ENCODE data around the gene DDX10.

The DDX10 gene

DNA sequence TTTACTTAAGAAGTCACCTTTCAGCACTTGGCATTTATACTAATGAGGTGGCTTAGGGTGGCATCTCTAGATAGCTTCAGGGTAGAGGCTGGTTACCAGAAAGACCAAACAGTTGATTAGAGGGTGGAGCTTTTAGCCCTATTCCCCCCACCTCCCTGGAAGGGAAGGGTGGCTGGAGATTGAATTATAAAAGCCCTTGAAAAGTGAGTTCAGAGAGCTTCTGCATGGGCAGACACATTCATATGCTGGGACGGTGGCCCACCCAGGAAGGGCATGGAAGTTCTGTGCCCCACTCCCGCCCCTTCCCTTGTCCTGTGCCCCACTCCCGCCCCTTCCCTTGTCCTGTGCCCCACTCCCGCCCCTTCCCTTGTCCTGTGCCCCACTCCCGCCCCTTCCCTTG, 244.2 kb downstream of the DDX10 start:
- no peak for ATAC-seq (ENCODE audit: insufficient read depth, low read depth)
- Histone ChIP-seq H4K20me1 (ENCODE audit: insufficient read depth, low read length) (no peaks in the 10 kb centered on the region), H3K27me3 (ENCODE audit: insufficient read depth, low read length, poor library complexity) (no peaks in the 10 kb centered on the region), H3K9ac (ENCODE audit: low read depth, low read length) (no peak overlapping the region), H3K4me1 (ENCODE audit: insufficient read depth, low read length) (no peaks in the 10 kb centered on the region; the same call in 1 of the 2 replicates), H3K79me2 (ENCODE audit: insufficient read depth, low read length) (no peaks in the 10 kb centered on the region), H3K9me3 (ENCODE audit: insufficient read depth, low read length, severe bottlenecking) (no peaks in the 10 kb centered on the region), H3K4me3 (ENCODE audit: low read depth in 1 of 2, low read length in 2 of 2) (no peak overlapping the region), H2AFZ (ENCODE audit: low read depth, low read length) (no peak overlapping the region), H3K4me2 (ENCODE audit: insufficient read depth, low read length) (no peak overlapping the region), H3K36me3 (ENCODE audit: insufficient read depth, low read length) (no peaks in the 10 kb centered on the region), H3K27ac (ENCODE audit: low read length) (no peak overlapping the region)
- TF ChIP-seq, protein P1, sequence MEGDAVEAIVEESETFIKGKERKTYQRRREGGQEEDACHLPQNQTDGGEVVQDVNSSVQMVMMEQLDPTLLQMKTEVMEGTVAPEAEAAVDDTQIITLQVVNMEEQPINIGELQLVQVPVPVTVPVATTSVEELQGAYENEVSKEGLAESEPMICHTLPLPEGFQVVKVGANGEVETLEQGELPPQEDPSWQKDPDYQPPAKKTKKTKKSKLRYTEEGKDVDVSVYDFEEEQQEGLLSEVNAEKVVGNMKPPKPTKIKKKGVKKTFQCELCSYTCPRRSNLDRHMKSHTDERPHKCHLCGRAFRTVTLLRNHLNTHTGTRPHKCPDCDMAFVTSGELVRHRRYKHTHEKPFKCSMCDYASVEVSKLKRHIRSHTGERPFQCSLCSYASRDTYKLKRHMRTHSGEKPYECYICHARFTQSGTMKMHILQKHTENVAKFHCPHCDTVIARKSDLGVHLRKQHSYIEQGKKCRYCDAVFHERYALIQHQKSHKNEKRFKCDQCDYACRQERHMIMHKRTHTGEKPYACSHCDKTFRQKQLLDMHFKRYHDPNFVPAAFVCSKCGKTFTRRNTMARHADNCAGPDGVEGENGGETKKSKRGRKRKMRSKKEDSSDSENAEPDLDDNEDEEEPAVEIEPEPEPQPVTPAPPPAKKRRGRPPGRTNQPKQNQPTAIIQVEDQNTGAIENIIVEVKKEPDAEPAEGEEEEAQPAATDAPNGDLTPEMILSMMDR (IDR thresholded peaks at IDR 0.05; ENCODE audit: borderline replicate concordance, extremely low read depth, low read length, poor library complexity, severe bottlenecking) = no peak
- TF ChIP-seq EZH2 (IDR thresholded peaks at IDR 0.05; ENCODE audit: borderline replicate concordance, low read depth, low read length, severe bottlenecking) = no peak
- DNase-seq = no peak

DNA sequence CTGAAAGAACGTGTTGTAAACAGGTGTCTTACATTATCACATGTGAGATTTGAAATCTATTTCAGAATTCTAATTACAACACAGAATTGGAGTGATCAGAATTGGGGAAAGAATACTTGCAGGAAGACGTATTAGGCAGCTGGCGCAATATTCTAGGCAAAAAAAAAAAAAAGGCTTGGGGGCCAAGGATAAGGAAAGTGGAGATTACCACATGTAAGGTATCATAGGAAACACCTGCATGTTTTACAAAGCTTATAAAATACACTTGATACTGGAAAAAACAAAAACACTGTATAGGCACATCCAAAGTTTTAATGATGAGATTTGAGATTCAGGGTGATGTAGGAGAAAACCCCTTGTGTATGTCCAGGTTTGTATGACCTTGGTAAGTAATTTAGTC, 245.1 kb downstream of the DDX10 start:
- Histone ChIP-seq H3K4me3 (ENCODE audit: low read depth in 1 of 2, low read length in 2 of 2) (no peak overlapping the region), H3K27ac (ENCODE audit: low read length) (no peak overlapping the region), H3K9me3 (ENCODE audit: insufficient read depth, low read length, severe bottlenecking) (no peaks in the 10 kb centered on the region), H3K9ac (ENCODE audit: low read depth, low read length) (no peak overlapping the region), H3K36me3 (ENCODE audit: insufficient read depth, low read length) (no peaks in the 10 kb centered on the region), H3K79me2 (ENCODE audit: insufficient read depth, low read length) (no peaks in the 10 kb centered on the region), H3K27me3 (ENCODE audit: insufficient read depth, low read length, poor library complexity) (no peaks in the 10 kb centered on the region), H3K4me2 (ENCODE audit: insufficient read depth, low read length) (no peak overlapping the region), H2AFZ (ENCODE audit: low read depth, low read length) (no peak overlapping the region), H3K4me1 (ENCODE audit: insufficient read depth, low read length) (no peaks in the 10 kb centered on the region; the same call in 1 of the 2 replicates), H4K20me1 (ENCODE audit: insufficient read depth, low read length) (no peaks in the 10 kb centered on the region)
- ATAC-seq (ENCODE audit: insufficient read depth, low read depth) (no peak), DNase-seq (no peak)
- no peak for TF ChIP-seq EZH2 (IDR thresholded peaks at IDR 0.05; ENCODE audit: borderline replicate concordance, low read depth, low read length, severe bottlenecking)
- TF ChIP-seq, protein P1 (IDR thresholded peaks at IDR 0.05; ENCODE audit: borderline replicate concordance, extremely low read depth, low read length, poor library complexity, severe bottlenecking) = no peak

DNA sequence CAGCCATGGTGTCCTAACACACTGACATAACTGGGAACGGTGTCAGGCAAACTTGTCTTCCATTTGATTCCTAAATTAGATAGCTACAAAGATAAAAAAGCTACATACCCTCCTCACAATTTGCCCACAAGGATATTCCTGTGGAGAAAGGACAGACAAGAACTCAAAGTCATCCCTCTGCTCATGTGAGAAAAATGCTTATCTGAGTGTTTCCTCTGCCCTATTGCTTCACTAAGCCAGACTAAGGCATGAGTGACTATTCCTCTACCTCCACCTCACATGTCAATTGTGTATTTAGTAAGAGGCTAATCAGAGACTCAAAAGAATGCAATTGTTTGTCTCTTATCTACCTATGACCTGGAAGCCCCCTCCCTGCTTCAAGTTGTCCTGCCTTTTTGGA, 247.7 kb downstream of the DDX10 start:
- Histone ChIP-seq H3K79me2 (ENCODE audit: insufficient read depth, low read length) (no peaks in the 10 kb centered on the region), H3K9me3 (ENCODE audit: insufficient read depth, low read length, severe bottlenecking) (no peaks in the 10 kb centered on the region), H3K9ac (ENCODE audit: low read depth, low read length) (no peak overlapping the region), H3K4me1 (ENCODE audit: insufficient read depth, low read length) (no peaks in the 10 kb centered on the region; the same call in 1 of the 2 replicates), H3K36me3 (ENCODE audit: insufficient read depth, low read length) (no peaks in the 10 kb centered on the region), H4K20me1 (ENCODE audit: insufficient read depth, low read length) (no peaks in the 10 kb centered on the region), H2AFZ (ENCODE audit: low read depth, low read length) (no peak overlapping the region), H3K27ac (ENCODE audit: low read length) (no peak overlapping the region), H3K4me3 (ENCODE audit: low read depth in 1 of 2, low read length in 2 of 2) (no peak overlapping the region), H3K27me3 (ENCODE audit: insufficient read depth, low read length, poor library complexity) (no peaks in the 10 kb centered on the region), H3K4me2 (ENCODE audit: insufficient read depth, low read length) (no peak overlapping the region)
- TF ChIP-seq, protein P1 (IDR thresholded peaks at IDR 0.05; ENCODE audit: borderline replicate concordance, extremely low read depth, low read length, poor library complexity, severe bottlenecking) = no peak
- TF ChIP-seq EZH2 (IDR thresholded peaks at IDR 0.05; ENCODE audit: borderline replicate concordance, low read depth, low read length, severe bottlenecking) = no peak
- ATAC-seq (ENCODE audit: insufficient read depth, low read depth) = no peak
- DNase-seq = no peak

DNA sequence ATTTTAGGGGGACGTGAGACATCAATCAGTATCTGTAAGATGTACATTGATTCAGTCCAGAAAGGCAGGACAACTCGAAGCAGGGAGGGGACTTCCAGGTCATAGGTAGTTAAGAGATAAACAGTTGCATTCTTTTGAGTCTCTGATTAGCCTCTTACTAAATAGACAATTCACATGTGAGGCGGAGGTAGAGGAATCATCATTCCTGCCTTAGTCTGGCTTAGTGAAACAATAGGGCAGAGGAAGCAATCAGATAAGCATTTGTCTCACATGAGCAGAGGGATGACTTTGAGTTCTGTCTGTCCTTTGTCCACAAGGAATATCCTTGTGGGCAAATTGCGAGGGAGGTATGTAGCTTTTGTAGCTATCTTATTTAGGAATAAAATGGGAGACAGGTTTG, 248.3 kb downstream of the DDX10 start:
- Histone ChIP-seq H3K79me2 (ENCODE audit: insufficient read depth, low read length) (no peaks in the 10 kb centered on the region), H2AFZ (ENCODE audit: low read depth, low read length) (no peak overlapping the region), H3K36me3 (ENCODE audit: insufficient read depth, low read length) (no peaks in the 10 kb centered on the region), H3K4me2 (ENCODE audit: insufficient read depth, low read length) (no peak overlapping the region), H3K9me3 (ENCODE audit: insufficient read depth, low read length, severe bottlenecking) (no peaks in the 10 kb centered on the region), H4K20me1 (ENCODE audit: insufficient read depth, low read length) (no peaks in the 10 kb centered on the region), H3K27ac (ENCODE audit: low read length) (no peak overlapping the region), H3K4me3 (ENCODE audit: low read depth in 1 of 2, low read length in 2 of 2) (no peak overlapping the region), H3K4me1 (ENCODE audit: insufficient read depth, low read length) (no peaks in the 10 kb centered on the region; the same call in 1 of the 2 replicates), H3K9ac (ENCODE audit: low read depth, low read length) (no peak overlapping the region), H3K27me3 (ENCODE audit: insufficient read depth, low read length, poor library complexity) (no peaks in the 10 kb centered on the region)
- no peak for TF ChIP-seq EZH2 (IDR thresholded peaks at IDR 0.05; ENCODE audit: borderline replicate concordance, low read depth, low read length, severe bottlenecking)
- TF ChIP-seq, protein P1 (IDR thresholded peaks at IDR 0.05; ENCODE audit: borderline replicate concordance, extremely low read depth, low read length, poor library complexity, severe bottlenecking) = no peak
- no peak for ATAC-seq (ENCODE audit: insufficient read depth, low read depth)
- no peak for DNase-seq
